ENCODE measurements around the gene L1CAM. TPM values are rescaled to one million over a fixed set of nuclear protein-coding genes. Genes with fewer than 3 reads are reported as not detected.

L1CAM gene
- total RNA-seq, 6 experiments from 2014 or later = 0.33 to 0.64 (median 0.47) TPM; not detected in 2

DNA sequence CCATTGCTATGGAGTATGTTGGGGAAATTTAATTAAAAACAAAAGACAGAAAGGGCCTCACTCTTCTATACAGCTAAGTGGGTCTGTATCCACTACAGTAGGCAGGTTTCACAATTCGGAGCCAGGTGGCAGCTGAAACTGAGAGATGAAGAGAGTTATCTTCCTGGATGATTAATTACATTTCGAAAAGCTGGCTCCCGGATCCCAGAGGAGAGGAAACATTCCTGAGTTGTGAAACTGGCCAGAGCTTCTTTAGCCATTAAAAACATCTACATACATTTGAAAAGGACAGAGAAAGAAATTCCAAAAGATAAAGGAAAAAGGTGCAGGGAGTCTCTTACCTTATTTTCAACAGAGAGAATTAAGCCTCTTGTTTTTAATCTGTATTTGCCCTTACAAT lies 40.1 kb downstream of the L1CAM start:
- 21% methylated on average over 3 of the region's 3 CpGs for WGBS (ENCODE audit: insufficient coverage, low coverage, low lambda C conversion rate, missing lambda C conversion rate)
- no peak for DNase-seq

DNA sequence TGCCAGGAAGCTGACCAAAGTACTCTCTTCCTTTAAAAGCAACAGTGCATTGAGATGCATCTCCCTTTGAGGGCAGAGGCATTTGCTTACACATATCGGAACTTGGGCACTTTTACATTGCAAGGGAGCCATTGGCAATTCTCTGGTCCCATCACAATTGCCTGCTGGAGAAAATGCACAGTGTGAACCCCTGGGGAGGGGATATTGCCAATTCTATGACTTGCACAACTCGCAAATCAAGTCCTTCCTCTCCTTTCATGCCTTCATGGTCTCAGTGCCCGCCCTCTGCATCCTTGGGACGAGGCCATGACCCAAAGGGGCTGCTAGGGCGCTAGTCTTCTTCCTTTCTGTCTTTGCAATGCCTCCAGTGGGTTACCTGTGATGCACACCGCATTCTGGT lies 40.8 kb downstream of the L1CAM start:
- H3K36me3 ChIP-seq = no peaks in the 10 kb centered on the region
- WGBS (ENCODE audit: insufficient coverage, low coverage, low lambda C conversion rate, missing lambda C conversion rate) = 15% methylated on average over 5 of the region's 6 CpGs
- intact Hi-C loops (cut with DNase I) = no loop called here
- H3K27ac ChIP-seq = no peak overlapping the region
- no peaks in the 10 kb centered on the region for H3K9me3 ChIP-seq
- TF ChIP-seq, protein P1, sequence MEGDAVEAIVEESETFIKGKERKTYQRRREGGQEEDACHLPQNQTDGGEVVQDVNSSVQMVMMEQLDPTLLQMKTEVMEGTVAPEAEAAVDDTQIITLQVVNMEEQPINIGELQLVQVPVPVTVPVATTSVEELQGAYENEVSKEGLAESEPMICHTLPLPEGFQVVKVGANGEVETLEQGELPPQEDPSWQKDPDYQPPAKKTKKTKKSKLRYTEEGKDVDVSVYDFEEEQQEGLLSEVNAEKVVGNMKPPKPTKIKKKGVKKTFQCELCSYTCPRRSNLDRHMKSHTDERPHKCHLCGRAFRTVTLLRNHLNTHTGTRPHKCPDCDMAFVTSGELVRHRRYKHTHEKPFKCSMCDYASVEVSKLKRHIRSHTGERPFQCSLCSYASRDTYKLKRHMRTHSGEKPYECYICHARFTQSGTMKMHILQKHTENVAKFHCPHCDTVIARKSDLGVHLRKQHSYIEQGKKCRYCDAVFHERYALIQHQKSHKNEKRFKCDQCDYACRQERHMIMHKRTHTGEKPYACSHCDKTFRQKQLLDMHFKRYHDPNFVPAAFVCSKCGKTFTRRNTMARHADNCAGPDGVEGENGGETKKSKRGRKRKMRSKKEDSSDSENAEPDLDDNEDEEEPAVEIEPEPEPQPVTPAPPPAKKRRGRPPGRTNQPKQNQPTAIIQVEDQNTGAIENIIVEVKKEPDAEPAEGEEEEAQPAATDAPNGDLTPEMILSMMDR (IDR thresholded peaks at IDR 0.05) = no peak
- no peak for TF ChIP-seq POLR2A (IDR thresholded peaks at IDR 0.05)
- DNase-seq (no peak), ATAC-seq (no peak)
- H3K27me3 ChIP-seq = peaks cover 0 to 5% of the 10 kb centered on the region in 2 donors
- no peak overlapping the region for H3K4me3 ChIP-seq
- no peaks in the 10 kb centered on the region for H3K4me1 ChIP-seq

More for the DNA sequence above, 40.1 kb downstream of the L1CAM start:
- Histone ChIP-seq H3K27ac (no peak overlapping the region), H3K36me3 (no peaks in the 10 kb centered on the region), H3K9me3 (no peaks in the 10 kb centered on the region), H3K4me1 (no peaks in the 10 kb centered on the region), H3K4me3 (no peak overlapping the region), H3K27me3 (peaks cover 0 to 5% of the 10 kb centered on the region in 2 donors)
- intact Hi-C loops (cut with DNase I) = no loop called here
- TF ChIP-seq, protein P1 (IDR thresholded peaks at IDR 0.05) = no peak
- TF ChIP-seq POLR2A (IDR thresholded peaks at IDR 0.05) = no peak
- no peak for ATAC-seq

DNA sequence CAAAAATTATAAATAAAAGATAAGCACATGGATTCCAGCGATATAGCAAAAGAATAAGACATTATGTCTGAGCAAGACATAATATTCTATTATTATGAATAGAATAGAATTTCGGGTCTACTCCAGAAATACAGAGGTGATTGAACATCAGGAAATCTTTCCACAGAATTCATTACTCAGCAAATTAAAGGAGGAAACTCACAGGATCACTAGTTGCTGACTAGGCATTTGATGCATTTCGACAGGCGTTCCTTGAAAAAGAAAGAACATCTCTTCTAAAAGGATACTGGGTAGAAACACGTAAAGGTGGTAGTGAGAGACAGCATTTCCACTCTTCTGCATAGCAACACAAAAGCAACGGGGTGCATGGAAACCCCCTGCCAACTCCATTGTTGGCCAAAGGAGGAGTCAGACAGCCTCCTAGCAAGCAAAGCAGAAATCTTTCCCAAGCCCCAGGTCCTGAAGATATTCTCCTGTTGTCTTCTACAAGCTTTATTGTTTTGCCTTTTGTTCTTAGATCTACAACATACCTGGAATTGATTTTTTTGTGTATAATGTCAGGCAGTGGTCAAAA lies 41.4 kb downstream of the L1CAM start:
- TF ChIP-seq, protein P1 (IDR thresholded peaks at IDR 0.05) = no peak
- TF ChIP-seq POLR2A (IDR thresholded peaks at IDR 0.05) = no peak
- DNase-seq (no peak), ATAC-seq (no peak)
- H3K27me3 ChIP-seq = peaks cover 0 to 5% of the 10 kb centered on the region in 2 donors
- 9% methylated on average over 6 of the region's 6 CpGs for WGBS (ENCODE audit: insufficient coverage, low coverage, low lambda C conversion rate, missing lambda C conversion rate)
- H3K4me3 ChIP-seq = no peak overlapping the region
- intact Hi-C loops (cut with DNase I) = no loop called here
- H3K27ac ChIP-seq = no peak overlapping the region
- no peaks in the 10 kb centered on the region for H3K36me3 ChIP-seq
- no peaks in the 10 kb centered on the region for H3K9me3 ChIP-seq
- H3K4me1 ChIP-seq = no peaks in the 10 kb centered on the region

DNA sequence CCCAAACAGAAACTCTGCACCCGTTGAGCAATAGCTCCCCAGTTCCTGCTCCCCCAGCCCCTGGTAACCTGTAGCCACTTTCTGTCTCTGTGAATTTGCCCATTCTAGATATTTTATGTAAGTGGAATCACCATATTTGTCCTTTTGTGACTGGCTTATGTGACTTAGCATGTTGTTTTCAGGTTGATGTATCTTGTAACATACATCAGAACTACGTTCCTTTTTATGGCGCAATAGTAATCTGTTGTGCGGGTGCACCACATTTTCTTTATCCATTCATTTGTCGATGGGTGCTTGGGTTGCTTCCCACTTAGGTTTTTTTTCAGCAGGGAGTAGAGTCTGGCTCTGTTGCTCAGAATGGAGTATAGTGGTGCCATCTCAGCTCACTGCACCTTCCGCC lies 49.1 kb downstream of the L1CAM start:
- ATAC-seq (no peak), DNase-seq (no peak)
- no peak overlapping the region for H3K27ac ChIP-seq
- H3K4me3 ChIP-seq = no peak overlapping the region
- WGBS (ENCODE audit: insufficient coverage, low coverage, low lambda C conversion rate, missing lambda C conversion rate) = 74% methylated on average over 4 of the region's 6 CpGs
- no peaks in the 10 kb centered on the region for H3K4me1 ChIP-seq
- H3K36me3 ChIP-seq = no peaks in the 10 kb centered on the region
- intact Hi-C loops (cut with DNase I) = no loop called here
- H3K9me3 ChIP-seq = no peaks in the 10 kb centered on the region
- H3K27me3 ChIP-seq = no peaks in the 10 kb centered on the region
- TF ChIP-seq, protein P1 (IDR thresholded peaks at IDR 0.05) = no peak
- TF ChIP-seq POLR2A (IDR thresholded peaks at IDR 0.05) = no peak
